Medulla oblongata (tissue), 1 donor: Measurements from ENCODE around the gene ANKRD23.

Source experiments
- DNase-seq: peaks from one replicate; pipeline ENCODE4 v3.0.0-alpha.2; 2015; ENCODE audit errors: extremely low spot score

ANKRD23 gene

DNA sequence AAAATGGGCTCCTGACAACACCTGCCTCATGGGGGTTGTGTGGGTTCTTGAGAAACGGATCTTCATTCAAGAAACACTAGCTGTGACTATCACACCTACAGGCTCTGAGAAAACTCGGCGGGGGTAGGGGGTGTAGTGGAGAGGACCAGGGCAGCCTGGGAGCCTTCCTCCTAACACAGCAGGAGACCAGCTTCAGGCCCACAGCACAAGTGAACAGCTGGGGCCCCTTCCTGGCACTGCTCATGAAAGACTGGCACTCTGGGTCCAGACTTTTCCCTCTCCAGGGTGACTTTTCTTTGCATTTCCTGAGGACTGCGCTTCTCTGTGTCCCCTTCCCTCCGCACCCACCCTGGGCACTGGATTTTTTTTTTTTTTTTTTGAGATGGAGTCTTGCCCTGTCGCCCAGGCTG, 33.2 kb upstream of the ANKRD23 start:
- no peak for DNase-seq

DNA sequence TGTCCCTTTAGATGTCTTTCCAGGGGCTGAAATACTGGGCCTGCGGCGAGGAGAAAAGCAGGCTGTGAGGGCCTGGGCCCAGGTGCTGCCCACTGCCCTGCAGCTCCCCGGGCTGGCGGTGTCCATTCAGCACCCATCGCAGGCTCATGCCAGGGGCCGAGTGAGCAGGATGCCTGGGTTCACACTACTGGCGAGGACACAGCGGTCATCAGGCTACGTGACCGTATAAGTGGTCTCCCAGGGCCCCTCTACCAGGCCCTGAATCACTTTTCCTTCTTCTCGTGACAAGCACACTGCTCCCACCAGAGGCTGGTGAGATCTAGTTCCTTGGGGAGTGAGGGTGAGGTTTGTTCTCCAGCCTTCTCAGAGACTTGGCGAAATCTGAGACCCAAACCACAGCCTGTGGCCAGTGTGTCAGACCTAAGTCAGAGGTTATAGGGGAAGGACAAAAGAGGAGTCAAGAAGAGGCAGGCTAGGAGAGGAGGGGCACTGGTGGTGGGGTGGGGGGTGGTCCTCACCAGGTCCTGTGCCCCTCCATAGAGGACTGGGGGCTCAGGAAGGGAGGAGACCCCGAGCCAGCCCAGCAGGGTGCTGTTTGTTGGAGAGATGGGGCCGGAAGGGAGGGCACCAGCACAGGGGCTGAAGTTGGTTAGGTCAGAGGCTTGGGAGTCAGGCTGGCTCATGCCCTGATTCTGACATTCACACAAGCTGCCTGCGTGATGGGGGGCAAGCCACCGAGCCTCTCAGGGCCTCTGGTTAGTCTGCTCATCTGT, 32.6 kb upstream of the ANKRD23 start:
- DNase-seq = no peak

DNA sequence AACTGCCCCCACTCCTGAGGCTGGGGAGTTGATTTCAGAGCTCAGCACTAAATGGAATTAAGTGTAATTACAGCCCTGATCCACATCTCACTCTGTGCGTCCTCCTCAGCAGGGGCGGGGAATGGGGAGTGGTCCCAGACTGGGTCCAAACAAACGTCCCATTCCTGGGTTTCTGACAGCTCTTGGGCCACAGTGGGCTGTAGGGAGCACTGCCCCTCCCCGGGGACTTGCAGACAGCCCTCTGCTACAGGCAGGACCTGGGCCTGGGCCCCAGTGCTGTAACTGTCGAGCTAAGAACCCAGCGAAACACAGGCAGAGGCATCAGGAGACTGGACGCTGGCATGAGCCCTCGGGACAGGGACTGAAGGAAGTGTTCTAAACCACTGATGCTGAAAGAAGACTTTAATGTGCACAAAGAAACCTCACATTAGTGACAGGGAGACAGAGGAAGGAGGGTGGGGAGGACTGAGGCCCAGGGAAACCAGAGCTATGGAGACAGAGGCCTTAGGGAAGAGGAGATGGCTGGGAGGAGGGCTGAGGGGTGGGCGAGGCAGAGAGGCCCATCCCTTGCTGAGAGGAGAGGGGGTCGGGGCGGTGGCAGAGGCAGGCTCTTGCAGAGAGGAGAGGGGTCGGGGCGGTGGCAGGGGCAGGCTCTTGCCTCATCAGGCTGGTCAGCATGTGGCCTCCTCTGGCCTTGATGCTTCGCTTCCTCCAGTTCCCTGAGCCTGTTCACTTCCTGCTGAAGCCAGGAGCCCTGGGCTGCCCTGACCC, 31.9 kb upstream of the ANKRD23 start:
- DNase-seq = peak; percentile 81

DNA sequence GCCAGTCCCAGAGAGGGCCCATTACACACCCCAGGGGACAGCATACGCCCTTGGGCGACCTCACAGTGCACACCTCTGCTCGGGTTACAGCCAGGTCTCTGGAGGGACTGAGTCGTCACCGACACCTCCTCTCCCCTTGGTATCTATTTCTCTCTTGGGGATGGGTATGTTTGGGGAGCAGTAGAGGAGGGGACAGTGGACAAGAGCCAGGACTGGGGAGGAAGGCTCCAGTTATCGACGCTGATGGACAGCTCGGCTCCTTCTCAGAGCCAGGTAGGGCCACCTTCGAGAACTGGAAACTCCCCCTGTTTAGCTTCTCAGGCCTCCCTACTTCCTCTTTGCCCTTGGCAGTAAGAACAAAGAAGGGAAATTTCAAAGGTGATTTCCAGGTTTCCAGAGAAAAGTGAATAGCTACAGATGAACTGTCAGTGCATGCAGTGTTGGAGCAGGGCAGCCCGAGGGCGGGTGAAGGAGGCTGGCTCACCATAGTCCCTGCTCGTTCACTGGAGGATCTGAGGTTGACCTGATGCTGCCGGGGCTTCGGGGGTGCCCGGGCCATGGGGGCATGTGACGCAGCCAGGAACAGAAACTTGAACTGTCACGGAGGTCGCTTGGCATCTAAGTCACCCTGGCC, 30.5 kb upstream of the ANKRD23 start:
- no peak for DNase-seq

DNA sequence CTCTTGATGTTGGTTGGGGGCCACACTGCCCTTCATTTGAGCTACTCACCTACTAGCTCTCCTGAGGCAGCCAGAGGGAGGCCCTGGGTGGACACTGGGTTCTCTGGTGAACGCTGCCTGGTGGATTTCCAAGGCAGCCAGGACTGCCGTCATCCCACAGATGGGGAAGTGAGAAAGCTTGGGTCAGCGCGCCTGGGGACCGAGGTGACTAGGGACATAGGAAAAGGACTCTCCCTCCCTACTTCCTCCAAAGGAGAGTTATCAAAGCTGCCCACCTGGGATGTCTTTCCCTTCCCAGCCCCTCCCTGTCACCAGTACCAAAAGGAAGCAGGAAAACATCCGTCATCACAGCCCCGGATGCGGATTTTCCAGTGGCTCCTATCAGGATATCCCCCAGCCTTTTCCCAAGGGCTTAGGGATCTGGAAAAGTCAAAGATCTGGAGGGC, 29.9 kb upstream of the ANKRD23 start:
- DNase-seq = peak; percentile 73

DNA sequence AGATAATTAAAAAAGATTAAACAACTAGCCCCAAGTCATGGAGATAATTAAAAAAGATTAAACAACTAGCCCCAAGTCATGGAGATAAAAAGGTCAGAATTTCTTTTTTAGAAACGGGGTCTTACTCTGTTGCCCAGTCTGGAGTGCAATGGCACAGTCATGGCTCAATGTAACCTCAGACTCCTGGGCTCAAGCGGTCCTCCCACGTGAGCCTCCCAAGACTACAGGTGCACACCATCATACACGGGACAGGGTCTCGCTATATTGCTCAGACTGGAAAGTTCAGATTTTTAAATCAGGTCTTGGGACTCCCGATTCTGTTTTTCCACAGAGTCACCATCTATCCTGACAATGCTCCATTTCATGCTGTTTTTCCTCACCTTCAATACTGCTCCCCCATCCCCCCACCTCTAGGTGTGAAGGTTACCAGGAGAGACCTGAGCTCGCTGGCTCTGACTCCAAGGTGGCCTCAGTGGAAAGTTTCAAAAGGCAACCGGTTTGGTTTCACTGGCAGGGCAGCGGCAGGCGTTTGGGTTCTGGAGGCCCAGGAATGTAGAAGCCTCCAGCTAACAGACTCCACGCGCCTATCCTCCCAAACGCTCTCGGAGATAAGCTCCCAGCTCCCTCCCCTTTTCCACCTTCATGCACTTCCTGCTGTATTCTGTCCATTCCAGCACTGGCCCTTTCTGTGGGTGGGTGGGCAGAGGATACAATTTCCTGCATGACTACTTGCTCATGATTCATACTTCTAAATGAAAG, 28.9 kb upstream of the ANKRD23 start:
- no peak for DNase-seq

DNA sequence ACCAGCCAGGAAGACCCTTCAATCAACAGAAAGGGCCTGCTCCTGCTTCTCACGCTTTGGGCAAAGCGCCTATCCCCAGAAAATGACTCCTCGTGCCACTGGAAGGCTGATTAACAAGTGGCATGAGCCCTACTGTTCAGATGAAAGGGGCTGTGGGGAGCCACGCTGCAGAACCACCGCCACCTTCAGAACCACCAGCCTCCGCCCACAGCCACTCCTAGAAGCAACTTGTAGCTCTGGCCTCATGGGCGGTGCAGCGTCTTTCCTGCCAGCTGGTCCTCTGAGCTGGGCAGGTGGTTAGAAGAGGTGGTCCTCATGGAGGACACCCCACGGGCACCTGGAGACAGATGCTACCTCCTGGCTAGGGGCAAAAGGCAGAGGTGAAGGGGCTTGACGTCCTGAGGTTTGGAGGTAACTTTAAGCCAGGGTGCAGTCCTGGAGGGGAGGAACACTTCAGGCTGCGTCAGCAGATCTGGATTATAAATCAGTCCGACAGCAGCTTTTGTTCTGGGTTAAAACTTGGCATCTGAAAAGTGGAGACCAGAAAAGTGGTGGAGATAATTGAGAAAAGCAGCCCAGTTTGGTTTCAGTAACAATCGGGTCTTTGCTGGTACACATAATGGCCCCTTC, 26.9 kb upstream of the ANKRD23 start:
- peak; percentile 92 for DNase-seq

DNA sequence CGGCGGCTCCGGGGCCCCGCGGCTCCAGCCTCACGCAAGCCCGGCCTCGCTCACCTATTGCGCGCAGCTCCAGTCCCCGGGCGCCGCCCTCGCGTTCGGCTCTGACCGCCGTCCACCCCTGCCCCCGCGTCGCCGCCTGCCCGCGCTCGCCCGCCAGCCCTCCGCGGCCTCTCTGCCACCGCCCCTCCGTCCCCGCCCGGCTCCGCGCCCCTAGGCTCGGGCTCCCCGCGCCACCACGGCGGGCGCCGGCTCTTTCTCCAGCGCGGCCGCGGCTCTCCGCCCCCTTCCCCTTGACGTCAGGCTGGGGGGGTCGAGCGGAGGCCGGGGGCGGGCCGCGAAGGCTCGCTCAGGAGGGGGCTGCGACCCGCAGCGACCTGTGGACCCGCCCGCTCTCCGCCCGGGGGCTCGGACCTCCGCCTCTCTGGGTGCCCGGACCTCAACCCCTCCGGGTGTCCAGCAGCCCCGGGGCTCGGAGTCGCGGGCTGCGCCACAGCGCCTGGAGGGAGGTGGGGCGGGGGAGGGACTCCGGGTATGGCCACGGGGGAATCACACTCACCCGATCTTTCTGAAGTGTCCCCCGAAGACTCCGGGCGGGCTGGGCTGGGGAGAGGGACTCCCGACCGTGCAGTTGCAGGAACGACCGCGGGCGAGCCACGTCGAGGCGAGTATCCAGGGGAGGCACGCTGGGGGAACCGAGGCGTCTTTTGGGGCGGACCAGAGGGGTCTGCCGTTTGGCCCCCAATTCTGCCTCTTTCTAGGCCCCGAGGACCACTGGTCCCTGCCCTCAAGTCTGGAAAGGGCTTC, 26.2 kb upstream of the ANKRD23 start, which contains the start of gene SEMA4C:
TSS of gene SEMA4C (minus strand) at position 259 of the 804 bp plus-strand sequence. CDS start 2,194 bp downstream, outside the sequence.
- peak; percentile 84 for DNase-seq

DNA sequence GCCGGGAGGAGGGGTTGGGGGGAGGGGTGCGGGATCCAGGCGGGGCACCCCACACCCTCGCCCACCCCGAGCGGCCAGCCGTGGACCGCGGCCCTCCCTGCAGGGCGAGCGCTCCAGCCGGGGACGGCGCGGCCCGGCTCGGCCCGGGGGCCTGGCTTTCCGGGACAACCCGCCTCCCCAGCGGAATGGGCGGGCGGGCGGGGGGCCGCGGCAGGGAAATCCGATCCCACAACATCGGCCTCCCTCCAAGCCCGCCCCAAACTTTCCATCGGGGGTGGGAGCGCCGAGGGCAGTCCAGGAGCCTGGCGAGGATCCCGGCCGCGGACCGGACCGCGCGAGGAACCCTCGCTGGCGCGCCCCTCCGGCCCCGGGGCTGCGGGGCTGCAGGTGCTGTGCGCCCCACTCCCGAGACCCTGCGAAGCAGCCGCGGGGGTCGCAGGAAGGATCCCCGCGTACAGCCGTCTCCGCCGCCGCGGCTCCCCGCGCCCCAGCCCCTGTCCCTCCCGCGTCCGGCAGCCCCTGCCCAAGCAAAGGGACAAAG, 25.5 kb upstream of the ANKRD23 start:
- DNase-seq = peak; percentile 50

DNA sequence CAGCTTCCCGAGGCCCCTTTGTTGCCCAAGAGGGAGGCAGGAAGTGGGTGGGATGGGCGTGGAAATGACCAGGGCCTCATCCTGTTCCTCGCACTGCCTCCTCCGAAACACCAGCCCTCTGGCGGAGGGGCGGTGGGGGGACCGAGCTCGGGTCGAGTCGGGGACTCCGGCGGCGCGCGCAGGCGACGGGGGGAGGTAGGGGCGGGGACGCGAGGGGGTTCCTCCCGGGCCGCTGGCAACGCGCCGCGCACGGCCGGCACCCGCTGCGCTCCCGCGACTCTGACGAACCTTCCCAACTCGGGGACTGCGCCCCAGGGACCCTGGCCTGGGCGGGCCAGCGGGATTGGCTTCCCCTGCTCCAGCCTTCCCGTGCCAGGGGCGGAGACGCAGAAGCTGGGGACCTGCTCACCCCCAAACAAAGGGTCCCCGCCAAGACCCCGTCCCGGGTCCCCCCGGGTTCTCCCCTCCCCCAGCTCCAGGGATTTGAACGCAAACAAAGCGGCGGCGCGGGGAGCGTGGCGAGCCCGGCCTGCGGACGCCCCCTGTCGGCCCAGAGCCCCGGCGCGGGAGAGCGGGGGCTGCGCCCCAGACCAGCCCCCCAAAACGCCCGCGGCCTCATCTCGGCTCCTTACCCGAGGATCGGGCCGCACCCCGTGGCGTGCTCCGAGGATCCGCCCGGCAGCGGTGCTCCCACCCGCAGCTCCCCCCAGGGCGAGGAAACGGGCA, 24.9 kb upstream of the ANKRD23 start:
- DNase-seq = peak; percentile 80

DNA sequence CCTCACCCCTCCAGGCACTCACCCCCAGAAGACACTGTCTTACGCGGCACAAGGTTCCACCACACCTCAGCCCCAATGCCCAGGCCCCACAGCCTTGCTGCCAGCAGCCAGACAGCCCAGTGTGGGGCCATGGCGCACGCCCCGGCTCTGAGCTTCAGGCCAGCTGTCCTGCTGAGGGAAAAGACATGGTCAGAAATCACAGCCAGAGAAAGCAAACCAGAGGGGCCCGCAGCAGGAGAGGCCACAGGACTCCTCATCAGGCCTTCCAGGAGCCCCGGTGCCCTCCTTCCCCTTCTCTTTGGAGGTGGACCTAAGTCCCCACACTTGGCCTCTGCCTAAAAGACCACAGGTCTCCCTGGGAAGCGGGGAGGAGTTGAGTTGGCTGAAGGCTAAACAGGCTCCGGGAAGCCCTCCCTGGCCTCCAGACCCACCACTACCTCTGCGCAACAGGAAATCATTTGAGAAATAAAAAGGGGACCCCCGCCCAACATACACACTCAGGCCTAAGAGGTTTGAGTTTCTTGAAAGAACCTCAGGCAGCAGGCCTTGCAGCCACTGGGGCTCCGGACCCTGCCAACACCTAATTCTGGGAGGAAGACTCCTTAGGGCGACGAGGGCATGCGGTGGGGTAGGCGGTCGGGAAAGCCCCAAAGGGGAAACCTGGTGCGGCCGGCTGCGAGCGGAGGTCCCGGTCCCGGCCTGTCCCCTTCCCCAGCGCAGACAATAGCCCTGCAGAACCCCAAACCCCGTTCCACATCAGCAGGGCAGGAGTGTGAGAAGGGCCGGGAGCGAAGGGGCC, 24.1 kb upstream of the ANKRD23 start:
- DNase-seq = peak; percentile 43

DNA sequence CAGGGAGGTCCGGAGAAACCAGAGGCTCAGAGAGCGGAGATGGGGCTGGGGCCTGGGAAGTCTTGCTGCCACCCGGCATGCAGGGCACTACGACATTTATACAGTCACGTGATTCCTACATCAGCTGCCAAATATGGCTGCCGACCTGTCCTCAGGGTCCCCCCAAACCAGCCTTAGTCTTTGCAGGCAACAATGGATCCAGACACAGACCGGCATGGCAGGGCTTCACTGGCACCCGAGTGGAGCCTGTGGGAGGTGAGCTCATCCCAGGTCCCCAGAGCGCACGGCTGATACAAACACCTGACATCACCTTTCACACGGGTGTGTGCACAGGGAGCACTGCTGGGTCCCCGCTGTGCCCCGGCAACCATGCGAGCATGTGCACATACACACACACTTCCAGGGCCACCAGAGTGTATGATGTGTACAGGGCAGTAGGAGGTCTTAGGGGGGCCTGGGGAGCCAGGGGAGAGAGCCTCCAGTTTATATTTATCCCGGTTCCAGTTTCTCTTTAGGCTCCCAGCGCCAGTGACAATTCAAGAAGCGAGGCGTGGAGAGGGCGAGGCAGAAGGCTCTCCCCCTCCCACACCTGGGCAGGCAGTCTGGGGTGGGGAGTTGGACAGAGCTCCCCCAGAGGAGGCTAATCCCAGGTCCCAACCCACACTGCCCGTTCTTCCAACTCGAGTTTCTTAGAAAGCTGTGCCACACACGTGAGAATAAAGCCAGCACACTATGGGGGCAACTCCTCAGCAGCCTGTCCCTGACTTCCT, 23.4 kb upstream of the ANKRD23 start:
- no peak for DNase-seq

DNA sequence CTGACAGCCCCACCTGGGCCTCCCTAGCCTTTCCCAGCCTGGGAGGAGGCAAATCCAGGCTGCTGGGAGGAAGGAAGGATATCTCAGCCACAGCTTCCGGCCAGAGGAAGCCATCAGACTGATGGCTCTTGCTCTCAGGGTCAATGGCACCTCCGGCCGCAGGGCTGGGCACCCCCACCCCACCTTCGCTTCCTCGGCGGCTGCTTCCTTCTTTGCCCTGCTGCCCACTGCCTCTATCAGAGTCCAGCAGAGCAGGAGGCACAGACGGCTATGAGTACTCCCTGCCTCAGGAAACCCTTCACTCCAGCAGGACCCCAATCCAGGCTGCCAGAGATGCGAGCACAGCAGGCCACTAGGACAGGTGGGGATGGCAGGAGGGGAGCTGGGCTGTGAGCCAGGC, 22.8 kb upstream of the ANKRD23 start:
- no peak for DNase-seq

DNA sequence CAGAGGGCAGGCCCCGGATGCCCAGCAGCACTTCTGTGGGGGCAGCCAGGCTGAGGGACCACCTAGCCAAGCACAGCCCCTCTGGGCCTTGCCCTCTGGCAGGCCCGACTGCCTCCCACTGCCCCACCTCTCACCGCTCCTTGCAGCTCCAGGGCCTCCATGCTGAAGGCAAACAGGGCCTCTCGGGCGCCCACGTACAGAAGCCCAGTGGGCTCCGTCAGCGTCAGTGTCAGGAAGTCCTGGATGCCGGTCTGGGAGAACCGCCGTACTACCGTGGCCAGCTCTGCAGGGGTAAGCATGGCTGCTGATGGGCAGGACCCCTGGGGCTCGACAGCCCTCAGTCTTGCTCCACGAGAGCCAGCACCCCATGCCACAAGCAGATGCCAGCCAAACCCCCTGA, 22.3 kb upstream of the ANKRD23 start:
- no peak for DNase-seq

DNA sequence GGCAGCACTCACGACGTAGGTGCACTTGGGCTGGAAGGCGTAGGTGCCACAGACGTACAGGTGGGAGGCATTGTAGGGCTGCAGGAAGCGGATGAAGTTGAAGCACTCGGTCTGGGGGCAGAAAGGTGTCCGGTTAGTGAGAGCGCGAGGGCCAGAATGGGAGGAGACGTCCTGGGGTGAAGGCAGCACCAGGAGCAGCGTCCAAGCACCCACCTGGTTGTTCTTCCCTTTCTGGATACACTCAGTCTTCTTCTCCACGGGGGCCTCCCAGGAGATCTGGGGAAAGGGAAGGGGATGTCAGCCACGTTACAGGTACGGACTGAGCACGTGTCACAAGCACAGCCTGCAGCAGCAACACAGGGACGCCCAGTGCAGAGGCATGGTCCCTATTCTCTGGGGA, 21.8 kb upstream of the ANKRD23 start:
- no peak for DNase-seq

DNA sequence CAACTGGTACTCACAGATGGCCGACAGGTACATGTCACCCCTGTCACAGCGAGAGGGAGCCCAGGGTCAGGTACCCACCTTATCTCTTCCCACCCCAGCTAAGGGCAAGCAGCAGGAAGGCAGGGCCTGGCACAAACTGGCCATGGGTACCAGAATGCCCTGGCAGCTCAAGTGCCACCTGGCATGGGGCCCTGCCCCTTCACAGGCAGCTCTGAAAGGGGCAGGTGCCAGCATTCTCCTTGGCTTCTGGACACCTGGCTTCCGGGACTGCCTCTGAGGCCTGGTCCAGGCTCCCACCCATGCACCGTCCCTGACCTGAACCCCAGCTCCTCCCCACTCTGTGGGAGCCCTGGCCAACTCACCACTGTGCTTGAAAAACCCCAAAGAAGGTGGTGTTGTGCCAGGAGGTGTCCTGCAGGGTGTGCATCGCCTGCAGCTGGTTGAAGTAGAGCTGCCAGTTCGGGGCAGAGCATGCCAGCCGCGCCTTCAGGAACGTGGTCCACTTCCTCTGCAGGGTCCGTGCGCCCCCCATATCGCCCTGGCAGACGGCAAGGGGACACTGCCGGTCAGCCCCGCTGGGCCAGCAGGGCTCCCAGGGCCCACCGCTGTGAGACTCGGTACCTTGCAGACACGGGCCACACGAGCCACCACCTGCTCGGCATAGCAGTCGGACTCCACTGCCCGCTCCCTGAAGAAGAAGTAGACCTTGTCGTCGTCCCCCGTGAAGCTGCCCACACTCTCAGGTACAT, 20.7 kb upstream of the ANKRD23 start:
- no peak for DNase-seq
